ENCODE measurements around the gene RRAD. TPM values are rescaled to one million over a fixed set of nuclear protein-coding genes. Genes with fewer than 3 reads are reported as not detected.
A peak's percentile ranks its signal among the peaks of the same experiment; 100 is the strongest.
"Not testable (repeated sequence)": the region's sequence is repeated elsewhere in the genome, so short reads cannot be mapped to it uniquely, and the experiment has no call there.

Gene RRAD
- total RNA-seq, 1 donor from 2014 or later = 86.7 TPM

GRCh38 chr16:66936889-66937554, 11.7 kb upstream of the RRAD start:
- no peak for ATAC-seq
- DNase-seq = no peak
- intact Hi-C loops (cut with micrococcal nuclease) = no loop called here

- no peak for DNase-seq
- intact Hi-C loops (cut with micrococcal nuclease) = no loop called here
- peak; percentile 61 for ATAC-seq
These were observed 11.1 kb upstream of the RRAD start for GRCh38 chr16:66936462-66936861.

DNA sequence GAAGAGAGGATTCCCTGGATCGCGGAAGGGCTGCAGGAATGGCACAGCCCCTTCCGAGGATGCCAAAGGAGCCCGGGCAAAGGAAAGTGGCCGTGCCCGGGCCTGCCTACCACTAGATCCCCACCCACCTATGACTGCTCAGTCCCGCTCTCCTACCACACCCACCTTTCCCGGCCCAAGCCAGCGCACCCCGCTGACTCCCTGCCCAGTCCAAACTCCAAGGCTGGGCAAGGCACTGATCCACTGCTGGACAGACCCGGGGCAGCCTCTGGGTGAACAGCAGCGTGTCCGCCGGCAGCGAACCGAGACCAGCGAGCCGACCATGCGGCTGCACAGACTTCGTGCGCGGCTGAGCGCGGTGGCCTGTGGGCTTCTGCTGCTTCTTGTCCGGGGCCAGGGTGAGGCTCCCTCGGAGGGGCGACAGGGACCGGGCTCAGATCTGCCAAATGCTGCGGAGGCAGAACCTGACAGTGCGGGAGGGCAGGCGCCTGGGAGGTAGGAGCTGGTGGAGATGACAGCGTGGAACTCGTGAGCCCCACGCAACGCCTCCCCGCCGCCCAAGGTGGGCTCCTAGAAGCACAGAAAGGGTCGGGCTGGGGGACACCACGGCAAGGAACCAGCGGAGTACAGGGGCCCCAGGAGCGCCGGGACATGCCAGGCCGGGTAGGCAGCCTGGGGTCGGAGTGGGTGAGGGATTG, 10.1 kb upstream of the RRAD start, which contains the start of gene CES2:
TSS of gene CES2 (plus strand) at position 203 of the 698 bp plus-strand sequence. CDS start at position 323, 120 bp downstream.
- ATAC-seq (peak; percentile 74), DNase-seq (peak; percentile 75)
- intact Hi-C loops (cut with micrococcal nuclease) = no loop called here

GRCh38 chr16:66934839-66935313, 9.5 kb upstream of the RRAD start:
- ATAC-seq; DNase-seq; intact Hi-C loops (cut with micrococcal nuclease): not testable (repeated sequence)

DNA sequence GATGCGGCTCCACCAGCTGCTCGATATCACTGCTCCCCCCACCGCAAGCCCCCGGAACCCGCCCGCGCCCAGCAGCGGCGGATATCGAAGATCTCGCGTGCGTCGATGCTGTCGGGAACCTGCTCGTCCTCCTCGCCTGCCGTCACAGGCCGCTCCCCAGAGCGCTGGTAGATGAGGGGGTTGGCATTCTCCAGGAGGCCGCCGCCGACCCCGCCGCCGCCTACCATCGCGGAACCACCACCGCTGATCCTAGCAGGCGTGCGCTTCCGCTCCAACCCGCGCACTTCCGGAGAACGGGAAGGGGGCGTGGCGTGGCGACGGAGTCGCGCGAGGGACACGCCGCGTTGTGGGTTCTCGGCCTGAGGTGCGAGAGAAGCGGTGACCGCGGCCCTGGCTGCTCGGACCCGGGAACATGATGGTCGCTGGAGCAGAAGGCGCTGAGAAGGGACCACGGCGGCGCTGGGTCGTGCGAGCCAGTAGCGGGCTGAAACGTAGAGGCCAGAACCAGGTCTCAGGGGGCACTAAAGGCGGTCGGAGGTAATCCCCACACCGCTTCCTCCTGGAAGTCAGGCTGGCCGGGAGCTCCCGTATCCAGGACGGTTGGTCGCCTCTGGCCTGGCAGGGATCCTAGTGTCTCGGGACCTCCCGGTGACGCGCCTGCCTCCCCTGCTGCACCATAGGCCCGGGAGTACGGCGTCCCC, 9.0 kb upstream of the RRAD start, which contains the start of gene CIAO2B:
TSS of gene CIAO2B (minus strand) at position 265 of the 701 bp plus-strand sequence. CDS start at position 227, 38 bp downstream.
- DNase-seq (peak; percentile 95), ATAC-seq (peak; percentile 82)
- intact Hi-C loops (cut with micrococcal nuclease) = no loop called here

DNA sequence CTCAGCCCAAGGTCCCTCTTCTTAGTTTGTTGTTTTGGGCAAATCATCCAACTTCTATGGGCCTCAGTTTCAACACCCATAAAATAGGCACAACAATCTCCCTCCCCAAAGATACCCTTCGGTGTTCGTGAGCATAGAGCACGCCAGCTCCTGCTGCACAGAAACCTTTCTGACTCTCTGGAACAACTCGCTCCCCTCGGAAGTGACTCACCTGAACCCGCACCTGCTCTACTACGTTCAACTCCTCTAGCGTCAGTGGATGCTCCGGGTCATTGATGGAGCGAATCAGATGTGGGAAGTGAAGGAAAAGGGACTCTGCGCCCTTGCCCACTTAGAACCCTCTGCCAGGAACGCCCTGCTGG, 8.4 kb upstream of the RRAD start:
- ATAC-seq = no peak
- intact Hi-C loops (cut with micrococcal nuclease) = no loop called here
- no peak for DNase-seq

DNA sequence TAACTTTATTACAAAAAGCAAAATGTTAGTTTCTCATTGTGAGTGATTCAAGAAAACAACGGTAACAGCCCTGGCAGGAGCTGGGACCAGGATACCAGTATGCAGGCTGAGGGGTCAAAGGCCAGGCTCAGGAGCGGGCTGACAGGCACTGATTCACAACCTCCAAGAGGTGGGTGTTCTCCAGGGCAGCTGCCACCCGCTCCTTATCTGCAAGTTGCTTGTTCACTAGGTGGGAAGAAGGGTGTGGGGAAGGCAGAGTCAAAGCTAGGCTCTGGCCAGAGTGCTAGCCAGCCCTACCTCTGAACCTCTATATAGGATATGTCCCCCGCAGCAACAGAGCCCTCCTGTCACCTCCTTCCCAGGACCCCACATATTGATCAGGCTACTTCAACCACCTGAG, 6.7 kb upstream of the RRAD start:
- DNase-seq = no peak
- ATAC-seq = no peak
- intact Hi-C loops (cut with micrococcal nuclease) = no loop called here

- intact Hi-C loops (cut with micrococcal nuclease) = no loop called here
- DNase-seq (no peak), ATAC-seq (no peak)
These were observed 6.3 kb upstream of the RRAD start for GRCh38 chr16:66931665-66932064.

DNA sequence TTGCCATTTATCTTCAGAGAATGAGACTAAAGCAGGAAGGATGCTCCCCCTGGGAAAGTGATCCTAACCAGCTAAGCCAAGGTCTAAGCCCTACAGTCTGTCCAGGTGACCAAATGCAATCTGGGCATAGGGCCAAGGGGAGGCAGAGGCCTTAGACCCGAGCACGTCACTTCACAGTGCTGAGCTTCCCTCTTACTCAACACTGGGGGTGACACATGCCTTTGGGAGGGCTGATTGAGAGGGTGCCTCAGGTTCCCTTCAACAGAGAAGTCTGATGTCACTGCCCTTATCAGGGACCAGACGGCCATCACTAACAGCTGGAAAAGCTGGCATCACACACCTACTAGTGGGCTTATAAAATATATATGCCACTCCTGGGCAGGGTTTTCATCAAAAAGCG, 4.9 kb upstream of the RRAD start:
- no peak for ATAC-seq
- no peak for DNase-seq
- intact Hi-C loops (cut with micrococcal nuclease) = no loop called here

DNA sequence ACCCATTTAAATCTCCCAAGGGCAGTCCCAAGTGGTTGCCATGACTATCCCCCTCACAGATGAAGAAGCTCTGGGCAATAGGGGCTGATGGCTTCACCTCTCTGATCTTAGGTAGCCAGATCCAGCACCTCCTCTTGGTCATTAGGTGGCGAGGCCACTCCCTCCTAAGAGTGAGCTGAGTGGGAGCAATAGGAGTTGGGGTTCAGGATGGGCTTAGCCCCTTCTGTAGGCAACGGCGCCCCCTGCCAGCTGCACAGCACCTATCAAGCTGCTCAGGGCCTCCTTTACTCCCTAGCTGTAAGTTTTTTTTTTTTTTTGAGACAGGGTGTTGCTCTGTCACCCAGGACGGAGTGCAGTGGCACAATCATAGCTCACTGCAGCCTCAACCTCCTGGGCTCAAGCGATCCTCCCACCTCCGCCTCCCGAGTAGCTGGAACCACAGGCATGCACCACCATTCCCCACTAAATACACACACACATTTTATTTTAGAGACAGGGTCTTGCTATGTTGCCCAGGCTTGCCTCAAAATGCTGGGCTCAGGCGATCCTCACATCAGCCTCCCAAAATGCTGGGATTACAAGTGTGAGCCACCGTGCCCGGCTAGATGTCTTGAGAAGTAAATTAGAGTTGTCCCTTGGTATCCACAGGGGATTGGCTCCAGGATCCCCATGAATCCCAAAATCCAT, 3.5 kb upstream of the RRAD start:
- ATAC-seq (no peak), DNase-seq (no peak)
- intact Hi-C loops (cut with micrococcal nuclease) = no loop called here

- intact Hi-C loops (cut with micrococcal nuclease) = no loop called here
These were observed 2.7 kb upstream of the RRAD start for GRCh38 chr16:66927918-66928649.

GRCh38 chr16:66926961-66927436, 1.7 kb upstream of the RRAD start:
- intact Hi-C loops (cut with micrococcal nuclease) = no loop called here
- DNase-seq = peak; percentile 66

More at GRCh38 chr16:66927918-66928649, 2.7 kb upstream of the RRAD start:
- DNase-seq (no peak), ATAC-seq (no peak)

DNA sequence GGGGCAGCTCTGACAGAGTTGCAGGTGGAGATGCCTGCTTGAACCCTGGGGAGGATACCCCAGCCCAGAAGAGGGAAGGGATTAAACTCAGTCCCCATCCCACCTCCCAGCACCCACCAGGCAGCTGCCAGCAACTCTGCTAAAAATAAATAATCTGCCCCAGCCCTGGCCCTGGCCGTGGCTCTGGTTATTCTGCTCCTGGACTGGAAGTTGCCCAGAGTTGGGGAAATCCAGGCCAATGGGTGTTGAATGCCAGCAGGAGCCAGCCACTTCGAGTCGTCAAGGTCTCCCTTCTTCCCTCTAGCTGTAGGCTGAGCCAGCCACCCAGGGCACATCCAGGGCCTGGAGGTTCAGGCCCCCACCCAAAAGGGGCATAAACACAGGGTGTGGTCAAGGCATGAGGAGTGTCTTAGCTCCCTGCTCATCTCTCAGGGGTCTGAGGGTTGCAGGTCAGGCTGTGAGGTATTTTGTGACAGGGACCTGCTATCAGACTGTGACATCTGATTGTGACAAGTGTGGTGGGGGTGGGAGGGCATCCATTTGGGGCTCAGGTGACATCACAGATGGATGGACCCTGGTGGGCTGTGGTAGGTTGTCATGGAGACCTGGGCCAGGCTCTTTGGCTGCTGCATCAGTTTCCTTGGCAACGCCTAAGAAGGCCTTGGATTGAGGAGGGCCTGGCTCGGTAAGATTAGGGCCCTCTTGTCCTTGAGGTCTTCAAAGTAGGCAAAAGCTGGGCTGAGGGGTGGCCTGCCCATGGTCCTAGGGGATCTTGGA, 1.0 kb upstream of the RRAD start:
- intact Hi-C loops (cut with micrococcal nuclease) = no loop called here
- ATAC-seq (peak; percentile 60), DNase-seq (peak; percentile 80)

More at GRCh38 chr16:66926961-66927436, 1.7 kb upstream of the RRAD start:
- ATAC-seq = peak; percentile 25

- intact Hi-C loops (cut with micrococcal nuclease) = no loop called here
These were observed 611 bp downstream of the RRAD start for GRCh38 chr16:66924527-66925321.

DNA sequence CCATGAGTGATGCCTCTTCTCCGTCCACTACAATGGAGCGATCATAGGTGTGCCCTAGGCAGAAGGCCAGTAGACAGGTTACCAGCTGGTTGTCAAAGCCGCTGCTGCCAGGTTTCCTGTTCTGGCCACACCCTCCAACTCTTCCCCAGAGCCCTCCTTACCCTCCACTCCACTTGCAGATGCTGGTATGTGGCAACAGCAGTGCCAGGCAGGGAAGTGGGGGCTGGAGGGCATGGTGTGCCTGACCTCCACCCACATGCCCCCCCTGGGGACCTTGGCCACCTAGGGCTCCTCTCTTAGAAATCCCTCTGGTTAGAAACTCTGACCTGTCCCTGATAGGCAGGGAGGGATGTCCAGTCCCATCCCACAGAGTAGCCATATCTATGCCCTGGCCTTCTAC, 1.5 kb downstream of the RRAD start:
- intact Hi-C loops (cut with micrococcal nuclease) = no loop called here
- ATAC-seq (peak; percentile 1), DNase-seq (no peak)

More at GRCh38 chr16:66924527-66925321, 611 bp downstream of the RRAD start:
- ATAC-seq (peak; percentile 19), DNase-seq (peak; percentile 78)

DNA sequence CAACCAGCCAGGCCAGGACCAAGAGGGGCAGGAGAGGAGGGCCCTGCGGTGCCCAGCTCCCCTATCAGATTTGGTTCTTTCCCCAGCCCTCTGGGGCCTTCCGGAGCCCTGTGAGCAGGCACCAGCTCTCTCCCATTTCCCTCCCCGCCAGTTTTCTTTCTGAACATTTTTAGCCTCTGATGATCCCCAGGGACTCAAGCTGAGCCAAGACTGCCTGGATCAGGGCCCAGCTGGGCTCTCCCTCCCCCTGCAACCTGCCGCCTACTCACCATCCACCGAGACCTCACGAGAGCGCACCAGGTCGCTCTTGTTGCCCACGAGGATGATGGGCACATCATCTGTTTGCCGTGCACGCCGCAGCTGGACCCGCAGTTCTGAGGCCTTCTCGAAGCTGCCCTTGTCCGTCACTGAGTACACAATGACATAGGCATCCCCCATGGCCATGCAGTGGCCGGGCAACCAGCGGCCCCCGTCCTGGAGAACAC, 2.0 kb downstream of the RRAD start:
- peak; percentile 20 for ATAC-seq
- DNase-seq = peak; percentile 80
- intact Hi-C loops (cut with micrococcal nuclease) = no loop called here
